H1 (cell line): Measurements from ENCODE around the gene KRT10. TPM values are rescaled to one million over a fixed set of nuclear protein-coding genes. Genes with fewer than 3 reads are reported as not detected.

ENCODE experiments used
- CTCF ChIA-PET: fragments of 300-600 bp; sonication (Branson Sonifier 250); formaldehyde crosslinking; loops from one replicate; lab custom pipeline; 2021; ENCODE audit not compliant: partially characterized antibody; lab: Charles Lee
- POLR2A ChIA-PET: fragments of 300-600 bp; sonication (Branson Sonifier 250); formaldehyde crosslinking; loops from one replicate; lab custom pipeline; 2021; ENCODE audit warnings: inconsistent platforms; ENCODE audit not compliant: partially characterized antibody; lab: Charles Lee
- DNase-seq, 2 experiments: peaks; one replicate each; pipeline versions ENCODE4 v3.0.0 to v3.0.0-alpha.2; 2010 to 2022; ENCODE audit warnings: low spot score in 2 of 2, low read depth in 1 of 2, mixed read lengths in 1 of 2
- FAIRE-seq: peaks from 2 replicates; lab custom pipeline; 2011; peaks lifted over from hg19 to GRCh38; lab: Jason Lieb, UNC
- H2AFZ ChIP-seq: 2 replicates; pipeline ENCODE4 v1.8.1; 2012; ENCODE audit warnings: low read length, inconsistent platforms
- H2AK5ac ChIP-seq: 2 replicates; pipeline ENCODE4 v1.6.1; 2013; ENCODE audit warnings: low read depth, low read length
- H2BK120ac ChIP-seq: replicated peaks from 2 replicates; pipeline ENCODE3; 2013; ENCODE audit warnings: low read depth, low read length, inconsistent platforms
- H2BK12ac ChIP-seq: 2 replicates; pipeline ENCODE4 v1.6.1; 2013; ENCODE audit warnings: low read depth, low read length
- H2BK15ac ChIP-seq: 2 replicates; pipeline ENCODE4 v1.6.1; 2013; ENCODE audit warnings: low read length
- H2BK20ac ChIP-seq: 2 replicates; pipeline ENCODE4 v1.6.1; 2013; ENCODE audit warnings: low read length
- H2BK5ac ChIP-seq: 2 replicates; pipeline ENCODE4 v1.6.1; 2013; ENCODE audit warnings: low read depth, low read length
- H3K14ac ChIP-seq: 2 replicates; pipeline ENCODE4 v1.6.1; 2013; ENCODE audit warnings: inconsistent platforms; ENCODE audit not compliant: insufficient read length
- H3K18ac ChIP-seq: 2 replicates; pipeline ENCODE4 v1.6.1; 2013; ENCODE audit warnings: low read length; ENCODE audit errors: extremely low read depth
- H3K23ac ChIP-seq: 2 replicates; pipeline ENCODE4 v1.6.1; 2013; ENCODE audit warnings: inconsistent platforms; ENCODE audit not compliant: insufficient read length
- H3K23me2 ChIP-seq: 2 replicates; pipeline ENCODE4 v1.6.1; 2013; ENCODE audit warnings: low read depth, low read length
- H3K27ac ChIP-seq: 2 replicates; pipeline ENCODE4 v1.6.1; 2011; ENCODE audit warnings: low read depth, low read length, inconsistent platforms
- H3K27me3 ChIP-seq, 4 experiments: replicated peaks in 1 of 4; 1 replicate in 1 of 4; 2 replicates in 3 of 4; pipeline versions ENCODE4 v1.6.1 to v1.8.1; 2011 to 2013; ENCODE audit warnings: low read length in 3 of 4, mild to moderate bottlenecking in 3 of 4, inconsistent platforms in 2 of 4, mixed read lengths in 2 of 4, moderate library complexity in 1 of 4; ENCODE audit not compliant: control insufficient read depth in 3 of 4, insufficient read depth in 3 of 4; ENCODE audit errors: extremely low read depth in 1 of 4
- H3K36me3 ChIP-seq, 4 experiments: 2 replicates each; pipeline versions ENCODE4 v1.6.1 to v1.8.1; 2011 to 2013; ENCODE audit warnings: mild to moderate bottlenecking in 4 of 4, low read length in 3 of 4, moderate library complexity in 2 of 4, control low read depth in 1 of 4, inconsistent platforms in 1 of 4; ENCODE audit not compliant: insufficient read depth in 4 of 4, control insufficient read depth in 2 of 4
- H3K4ac ChIP-seq: replicated peaks from 2 replicates; pipeline ENCODE3; 2013; ENCODE audit warnings: low read length, low read depth, mixed read lengths, inconsistent platforms; ENCODE audit not compliant: insufficient read length
- H3K4me1 ChIP-seq, 4 experiments: replicated peaks in 1 of 4; 1 replicate in 1 of 4; 2 replicates in 3 of 4; pipeline versions ENCODE4 v1.6.1 to v1.8.1; 2011 to 2013; ENCODE audit warnings: low read length in 3 of 4, inconsistent platforms in 2 of 4, mixed read lengths in 1 of 4; ENCODE audit not compliant: insufficient read depth in 4 of 4, control insufficient read depth in 3 of 4
- H3K4me2 ChIP-seq, 2 experiments: 2 replicates each; pipeline versions ENCODE4 v1.6.1 to v1.8.1; 2011 to 2013; ENCODE audit warnings: low read depth in 2 of 2, low read length in 2 of 2, control low read depth in 1 of 2, inconsistent platforms in 1 of 2, mild to moderate bottlenecking in 1 of 2; ENCODE audit not compliant: insufficient read depth in 1 of 2
- H3K4me3 ChIP-seq, 4 experiments: fragments of 200-600, 300-600 bp in 1 of 4; sonication (generic), shearing (Covaris generic), sonication (Bioruptor Twin) in 1 of 4; 2 replicates each; pipeline versions ENCODE4 v1.5.1 to v1.8.1; 2011 to 2016; ENCODE audit warnings: low read length in 4 of 4, low read depth in 3 of 4, control low read depth in 2 of 4, inconsistent platforms in 2 of 4, mild to moderate bottlenecking in 2 of 4, mixed read lengths in 1 of 4, moderate library complexity in 1 of 4; ENCODE audit not compliant: insufficient read depth in 2 of 4; ENCODE audit errors: extremely low read depth in 1 of 4
- H3K56ac ChIP-seq: replicated peaks from 2 replicates; pipeline ENCODE3; 2013; ENCODE audit warnings: low read depth, mild to moderate bottlenecking, mixed read lengths, low read length, inconsistent platforms; ENCODE audit not compliant: insufficient read length
- H3K79me1 ChIP-seq: 2 replicates; pipeline ENCODE4 v1.6.1; 2013; ENCODE audit warnings: low read depth, low read length, control low read depth
- H3K79me2 ChIP-seq, 2 experiments: 2 replicates each; pipeline versions ENCODE4 v1.6.1 to v1.8.1; 2012 to 2013; ENCODE audit warnings: low read length in 2 of 2, mild to moderate bottlenecking in 2 of 2, inconsistent platforms in 1 of 2; ENCODE audit not compliant: insufficient read depth in 2 of 2, control insufficient read depth in 1 of 2
- H3K9ac ChIP-seq, 4 experiments: replicated peaks in 1 of 4; 1 replicate in 1 of 4; 2 replicates in 3 of 4; pipeline versions ENCODE4 v1.6.1 to v1.8.1; 2011 to 2013; ENCODE audit warnings: low read depth in 3 of 4, low read length in 3 of 4, control low read depth in 2 of 4, mild to moderate bottlenecking in 2 of 4, moderate library complexity in 2 of 4, inconsistent platforms in 1 of 4; ENCODE audit errors: extremely low read depth in 1 of 4
- H3K9me3 ChIP-seq, 2 experiments: 2 replicates each; pipeline versions ENCODE4 v1.6.1 to v1.8.1; 2012 to 2013; ENCODE audit warnings: mild to moderate bottlenecking in 2 of 2, moderate library complexity in 2 of 2, control low read depth in 1 of 2, inconsistent platforms in 1 of 2, low read depth in 1 of 2, low read length in 1 of 2, mixed read lengths in 1 of 2; ENCODE audit not compliant: insufficient read depth in 2 of 2
- H4K20me1 ChIP-seq, 2 experiments: replicated peaks in 1 of 2; 2 replicates each; pipeline versions ENCODE3 to v1.8.1; 2011 to 2013; ENCODE audit warnings: inconsistent platforms in 2 of 2, low read length in 2 of 2, mild to moderate bottlenecking in 1 of 2; ENCODE audit not compliant: insufficient read depth in 2 of 2, control insufficient read depth in 1 of 2
- H4K5ac ChIP-seq: 2 replicates; pipeline ENCODE4 v1.6.1; 2013; ENCODE audit warnings: low read length, low read depth, mixed read lengths, inconsistent platforms; ENCODE audit not compliant: insufficient read length
- H4K8ac ChIP-seq: 2 replicates; pipeline ENCODE4 v1.8.0; 2013; ENCODE audit warnings: mild to moderate bottlenecking, moderate library complexity, low read length, inconsistent platforms; ENCODE audit not compliant: insufficient read depth; ENCODE audit errors: extremely low read depth
- H4K91ac ChIP-seq: replicated peaks from 2 replicates; pipeline ENCODE3; 2013; ENCODE audit warnings: low read length, mixed read lengths, inconsistent platforms; ENCODE audit not compliant: insufficient read length
- CBX8 ChIP-seq: fragments of 300-800, 300-1000 bp; sonication (generic); IDR thresholded peaks from 2 replicates; pipeline ENCODE4 v1.7.1; 2016; ENCODE audit warnings: low read depth, low read length, borderline replicate concordance
- CHD2 ChIP-seq: IDR thresholded peaks from 2 replicates; pipeline ENCODE4 v1.6.1; 2012; ENCODE audit warnings: low read length, improper control_type of control experiment
- EZH2 ChIP-seq: fragments of 200-600 bp; sonication (generic); IDR thresholded peaks from 2 replicates; pipeline ENCODE4 v1.7.1; 2012; ENCODE audit warnings: low read depth, mild to moderate bottlenecking, moderate library complexity, low read length, inconsistent platforms; ENCODE audit not compliant: severe bottlenecking
- GTF2F1 ChIP-seq: IDR thresholded peaks from 2 replicates; pipeline ENCODE4 v1.6.1; 2012; ENCODE audit warnings: low read depth, low read length, improper control_type of control experiment, borderline replicate concordance
- JUND ChIP-seq: IDR thresholded peaks from 2 replicates; pipeline ENCODE4 v1.6.1; 2011; ENCODE audit warnings: mild to moderate bottlenecking, improper control_type of control experiment, low read length
- NRF1 ChIP-seq: IDR thresholded peaks from 2 replicates; pipeline ENCODE4 v1.6.1; 2011; ENCODE audit warnings: mild to moderate bottlenecking, low read depth, low read length, improper control_type of control experiment
- PHF8 ChIP-seq: fragments of 200-600 bp; sonication (generic); conservative IDR thresholded peaks from 2 replicates; pipeline ENCODE4 v1.7.1; 2012; ENCODE audit warnings: low read depth, mild to moderate bottlenecking, inconsistent platforms, low read length, moderate library complexity
- RXRA ChIP-seq: IDR thresholded peaks from 2 replicates; pipeline ENCODE4 v1.6.1; 2011; ENCODE audit warnings: low read depth, mild to moderate bottlenecking, low read length, moderate library complexity; ENCODE audit not compliant: insufficient read depth
- TEAD4 ChIP-seq: IDR thresholded peaks from 2 replicates; pipeline ENCODE4 v1.6.1; 2012; ENCODE audit warnings: low read depth, low read length, inconsistent platforms, mixed read lengths
- ZNF274 ChIP-seq: IDR thresholded peaks from 2 replicates; pipeline ENCODE4 v1.7.0; 2012; ENCODE audit warnings: low read length, borderline replicate concordance; ENCODE audit errors: extremely low read depth
- WGBS, 2 experiments: shearing (Covaris generic) in 1 of 2; methylation state at CpG; one replicate each; pipeline versions ENCODE4 v1.1.6 to v1.1.7; 2013 to 2015; ENCODE audit warnings: low lambda C conversion rate in 2 of 2, mixed read lengths in 2 of 2, inconsistent platforms in 1 of 2, low coverage in 1 of 2, missing lambda C conversion rate in 1 of 2; ENCODE audit not compliant: insufficient replicate concordance in 2 of 2, insufficient coverage in 1 of 2, insufficient read length in 1 of 2; ENCODE audit errors: extremely low coverage in 1 of 2, missing lambda C conversion rate in 1 of 2; 5-methylcytosine and 5-hydroxymethylcytosine counted together
- polyA plus RNA-seq, 7 experiments: library from polyadenylated mRNA; depleted of rRNA in 3 of 7; stranded (reverse) in 5 of 7; unstranded in 2 of 7; fragments of >200 nt in 5 of 7; fragments of 200-250 nt in 2 of 7; gene quantifications; 1 replicate in 5 of 7; 2 replicates in 1 of 7; 4 replicates in 1 of 7; pipeline versions ENCODE4 v1.2.1 to v1.2.3, GENCODE V29; 2011 to 2013; ENCODE audit warnings: missing spikeins in 2 of 7, mixed read lengths in 2 of 7
- total RNA-seq: library from RNA; stranded (reverse); fragmentation: NEBNext Ultra II Directional; extraction: Animal tissue kit (Norgen Biotek cat#: 25700); gene quantifications from 2 replicates; pipeline ENCODE4 v1.2.1, GENCODE V29; 2021
- TF ChIP-seq, protein P1 (sequence below), 3 experiments: IDR thresholded peaks; 1 replicate in 2 of 3; 2 replicates in 1 of 3; pipeline versions ENCODE4 v1.5.1 to v1.6.1; 2011; ENCODE audit warnings: low read length in 3 of 3, mild to moderate bottlenecking in 3 of 3, inconsistent platforms in 2 of 3, low read depth in 1 of 3, moderate library complexity in 1 of 3; ENCODE audit not compliant: insufficient read depth in 1 of 3; ENCODE audit errors: control extremely low read depth in 1 of 3

The KRT10 gene
- total and polyA plus RNA-seq, 2 of the 8 experiments (the other 6 are each of a cell fraction or from before 2014, with no cell fraction given) = 3.5 to 39.4 TPM

DNA sequence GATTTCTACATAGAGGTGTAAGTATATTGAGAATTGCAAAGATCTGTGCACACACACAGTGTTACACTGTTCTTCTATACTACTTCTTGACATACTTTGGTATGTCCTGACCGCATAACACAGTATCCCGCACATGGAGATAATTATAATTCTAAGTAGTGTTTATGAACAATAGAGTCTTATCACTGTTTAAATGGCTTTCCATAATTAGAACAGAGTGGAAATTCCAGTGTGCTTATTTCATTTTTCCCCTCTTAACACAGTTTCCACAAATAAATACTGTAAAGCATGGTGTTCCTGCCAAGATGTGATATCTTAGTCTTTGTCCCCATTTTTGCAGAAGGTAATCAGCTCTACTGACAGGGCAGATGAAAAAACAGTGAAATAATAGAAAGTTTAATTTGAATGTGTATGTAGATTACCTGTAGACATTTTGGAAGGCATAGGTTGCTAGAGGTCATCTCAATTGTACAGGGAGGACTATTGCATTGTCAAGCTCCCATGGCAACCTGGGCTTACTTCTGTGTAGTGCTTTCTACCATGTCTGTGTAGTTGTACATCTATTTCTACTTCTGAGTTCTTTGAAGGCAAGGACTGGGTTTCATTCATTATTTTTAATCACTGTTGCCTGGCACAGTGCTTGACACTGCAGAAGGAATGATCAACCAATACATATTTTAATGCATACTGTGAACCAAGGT lies 12.5 kb downstream of the KRT10 start:
- no peaks in the 10 kb centered on the region for H4K20me1 ChIP-seq
- no peak overlapping the region for H2BK5ac ChIP-seq
- FAIRE-seq (no peak), DNase-seq (no peak)
- POLR2A ChIA-PET = no interaction called here
- 84% methylated on average over 2 of the region's 2 CpGs; no CpG with 5 or more reads in 1 of the 2 experiments for WGBS, 2 experiments
- no peak overlapping the region for H4K5ac ChIP-seq
- H3K27me3 ChIP-seq = no peaks in the 10 kb centered on the region; a peak in 2 of 7 replicates
- H2BK20ac ChIP-seq = no peak overlapping the region
- H3K56ac ChIP-seq = no peak overlapping the region
- H3K4me1 ChIP-seq = no peaks in the 10 kb centered on the region
- no peak overlapping the region for H3K9ac ChIP-seq
- no peak overlapping the region for H2BK120ac ChIP-seq
- CTCF ChIA-PET = interaction anchor here (0.6 to 1.5 kb wide), 2 partner anchors 640 to 739 kb away, joined by 3 to 4 read pairs; no protein-coding TSS in a partner anchor
- no peaks in the 10 kb centered on the region for H3K23me2 ChIP-seq
- H3K9me3 ChIP-seq = no peaks in the 10 kb centered on the region
- no peaks in the 10 kb centered on the region for H3K79me1 ChIP-seq
- no peak overlapping the region for H3K27ac ChIP-seq
- no peak overlapping the region for H3K4me3 ChIP-seq
- H3K18ac ChIP-seq = no peak overlapping the region
- H2AK5ac ChIP-seq = no peak overlapping the region
- no peak overlapping the region for H3K4me2 ChIP-seq
- no peaks in the 10 kb centered on the region for H3K79me2 ChIP-seq
- no peaks in the 10 kb centered on the region for H3K36me3 ChIP-seq
- no peak overlapping the region for H4K91ac ChIP-seq
- H3K23ac ChIP-seq = no peak overlapping the region
- H3K14ac ChIP-seq = no peak overlapping the region
- no peak overlapping the region for H2BK15ac ChIP-seq
- no peak overlapping the region for H2BK12ac ChIP-seq
- H2AFZ ChIP-seq = no peak overlapping the region
- no peak overlapping the region for H3K4ac ChIP-seq
- H4K8ac ChIP-seq = no peak overlapping the region
- TF ChIP-seq TEAD4 (no peak), RXRA (no peak), CHD2 (no peak), CBX8 (no peak), PHF8 (no peak), NRF1 (no peak), JUND (no peak), EZH2 (no peak), ZNF274 (no peak), GTF2F1 (no peak)
- TF ChIP-seq, protein P1, sequence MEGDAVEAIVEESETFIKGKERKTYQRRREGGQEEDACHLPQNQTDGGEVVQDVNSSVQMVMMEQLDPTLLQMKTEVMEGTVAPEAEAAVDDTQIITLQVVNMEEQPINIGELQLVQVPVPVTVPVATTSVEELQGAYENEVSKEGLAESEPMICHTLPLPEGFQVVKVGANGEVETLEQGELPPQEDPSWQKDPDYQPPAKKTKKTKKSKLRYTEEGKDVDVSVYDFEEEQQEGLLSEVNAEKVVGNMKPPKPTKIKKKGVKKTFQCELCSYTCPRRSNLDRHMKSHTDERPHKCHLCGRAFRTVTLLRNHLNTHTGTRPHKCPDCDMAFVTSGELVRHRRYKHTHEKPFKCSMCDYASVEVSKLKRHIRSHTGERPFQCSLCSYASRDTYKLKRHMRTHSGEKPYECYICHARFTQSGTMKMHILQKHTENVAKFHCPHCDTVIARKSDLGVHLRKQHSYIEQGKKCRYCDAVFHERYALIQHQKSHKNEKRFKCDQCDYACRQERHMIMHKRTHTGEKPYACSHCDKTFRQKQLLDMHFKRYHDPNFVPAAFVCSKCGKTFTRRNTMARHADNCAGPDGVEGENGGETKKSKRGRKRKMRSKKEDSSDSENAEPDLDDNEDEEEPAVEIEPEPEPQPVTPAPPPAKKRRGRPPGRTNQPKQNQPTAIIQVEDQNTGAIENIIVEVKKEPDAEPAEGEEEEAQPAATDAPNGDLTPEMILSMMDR (IDR thresholded peaks at IDR 0.05; ENCODE audit: control extremely low read depth in 1 of 3, insufficient read depth in 1 of 3, low read depth in 1 of 3, low read length in 3 of 3) = no peak
